GM15510 (cell line): ENCODE results near the gene TBC1D3G.
"Not testable (repeated sequence)": the region's sequence is repeated elsewhere in the genome, so short reads cannot be mapped to it uniquely, and the experiment has no call there.

Experiments
- POLR2A ChIP-seq: IDR thresholded peaks from 3 replicates; pipeline ENCODE4 v1.6.1; 2011; ENCODE audit warnings: borderline replicate concordance; ENCODE audit not compliant: insufficient read length; ENCODE audit errors: extremely low read depth

TBC1D3G gene

GRCh38 chr17:36323584-36323983, at the start of gene TBC1D3G:
Gene TBC1D3G, plus strand, starts transcription at chr17:36323884. Its CDS starts 1,528 bp downstream, at chr17:36325412.
- TF ChIP-seq POLR2A, result not testable (repeated sequence)
